ENCODE results near the gene ATP6V0A4.

Gene ATP6V0A4

DNA sequence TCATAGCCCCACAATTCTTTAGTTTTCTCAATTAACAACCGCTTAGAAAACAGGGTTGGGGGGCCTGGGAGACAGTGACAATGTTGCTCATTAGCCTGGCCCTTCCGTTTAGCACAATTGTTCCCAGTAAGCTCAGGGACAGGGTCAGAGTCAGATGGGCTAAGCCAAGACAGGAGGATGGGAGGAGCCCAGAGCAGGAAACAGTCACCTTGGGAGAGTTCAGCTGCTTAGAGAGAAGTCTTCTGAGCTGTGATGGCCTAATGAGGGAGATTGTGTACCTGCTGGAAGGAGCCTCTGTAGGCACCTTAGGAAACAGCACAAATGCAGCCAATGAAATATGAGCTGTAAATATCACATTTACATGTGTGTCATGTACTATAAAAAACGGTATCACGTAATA lies 132.7 kb downstream of the ATP6V0A4 start:
- Histone ChIP-seq H3K4me3 (ENCODE audit: low read depth, low read length) (no peak overlapping the region), H3K27me3 (ENCODE audit: control insufficient read depth, insufficient read depth, low read length) (no peaks in the 10 kb centered on the region), H3K9me3 (ENCODE audit: control insufficient read depth, insufficient read depth, low read length) (no peaks in the 10 kb centered on the region), H3K4me1 (ENCODE audit: control insufficient read depth, insufficient read depth, low read length) (peaks cover 28% of the 10 kb centered on the region), H3K36me3 (ENCODE audit: control insufficient read depth, insufficient read depth, low read length) (no peaks in the 10 kb centered on the region), H3K9ac (ENCODE audit: low read depth, low read length) (no peak overlapping the region)

DNA sequence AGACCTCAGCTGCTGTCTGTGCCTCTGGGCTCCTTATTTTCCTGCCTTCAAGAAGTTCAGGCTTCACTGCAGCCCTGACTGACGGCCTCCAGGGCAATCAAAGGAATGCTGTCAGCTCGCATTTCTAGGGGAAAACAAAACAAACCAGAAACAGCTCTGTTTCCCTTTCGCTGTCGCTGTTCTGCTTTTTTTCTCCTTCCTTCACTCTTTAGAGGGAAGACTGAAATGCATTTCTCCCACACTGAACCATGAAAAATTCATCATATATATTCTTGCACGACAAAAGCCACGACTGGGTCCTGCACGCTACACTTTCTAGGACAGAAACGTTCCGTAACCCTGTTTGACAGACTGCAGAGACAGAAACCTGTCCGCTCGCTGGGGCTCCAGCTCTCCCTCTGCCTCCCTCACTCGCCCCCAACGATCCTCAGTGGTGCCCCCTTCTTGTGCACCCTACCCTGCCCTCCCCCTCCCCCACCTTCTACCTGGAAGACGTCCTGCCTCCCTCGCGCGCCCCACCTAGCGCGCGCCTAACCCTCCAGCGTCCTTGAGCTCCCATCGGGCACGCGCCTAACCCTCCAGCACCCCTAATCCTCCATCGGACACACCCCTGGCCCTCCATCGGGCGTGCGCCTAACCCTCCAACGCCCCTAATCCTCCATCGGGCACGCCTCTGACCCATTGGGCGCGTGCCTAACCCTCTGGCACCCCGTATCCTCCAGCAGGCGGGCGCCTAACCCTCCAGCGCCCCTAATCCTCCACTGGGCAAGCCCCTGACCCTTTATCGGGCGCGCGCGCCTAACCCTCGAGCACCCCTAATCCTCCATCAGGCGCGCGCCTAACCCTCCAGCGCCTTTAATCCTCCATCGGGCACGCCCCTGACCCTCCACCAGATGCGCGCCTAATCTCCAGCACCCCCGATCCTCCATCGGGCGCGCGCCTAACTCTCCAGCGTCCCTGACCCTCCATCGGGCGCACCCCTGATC lies 134.0 kb downstream of the ATP6V0A4 start:
- H3K4me3 ChIP-seq (ENCODE audit: low read depth, low read length), result peak overlapping the region; percentile 57
- H3K9me3 ChIP-seq (ENCODE audit: control insufficient read depth, insufficient read depth, low read length), result no peaks in the 10 kb centered on the region
- H3K27me3 ChIP-seq (ENCODE audit: control insufficient read depth, insufficient read depth, low read length), result no peaks in the 10 kb centered on the region
- H3K4me1 ChIP-seq (ENCODE audit: control insufficient read depth, insufficient read depth, low read length), result peaks cover 25% of the 10 kb centered on the region
- H3K9ac ChIP-seq (ENCODE audit: low read depth, low read length), result peak overlapping the region; percentile 63
- no peaks in the 10 kb centered on the region for H3K36me3 ChIP-seq (ENCODE audit: control insufficient read depth, insufficient read depth, low read length)

DNA sequence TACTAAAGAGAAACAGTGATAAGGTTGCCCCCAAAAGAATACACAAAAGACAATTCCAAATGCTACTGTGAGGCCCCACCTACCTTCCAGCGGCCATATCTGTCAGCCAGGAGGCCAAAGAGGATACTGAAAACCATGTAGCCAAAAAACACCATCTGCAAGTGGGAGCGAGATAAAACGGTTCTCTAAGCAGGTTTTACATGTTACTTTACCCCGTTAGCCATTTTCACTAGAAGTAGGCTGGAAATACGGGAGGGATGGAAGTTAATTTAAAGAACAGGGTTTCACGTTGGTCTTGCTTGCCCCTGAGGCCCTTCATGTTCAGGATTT lies 135.0 kb downstream of the ATP6V0A4 start:
- Histone ChIP-seq H3K27me3 (ENCODE audit: control insufficient read depth, insufficient read depth, low read length) (no peaks in the 10 kb centered on the region), H3K4me3 (ENCODE audit: low read depth, low read length) (no peak overlapping the region), H3K36me3 (ENCODE audit: control insufficient read depth, insufficient read depth, low read length) (no peaks in the 10 kb centered on the region), H3K9me3 (ENCODE audit: control insufficient read depth, insufficient read depth, low read length) (no peaks in the 10 kb centered on the region), H3K9ac (ENCODE audit: low read depth, low read length) (no peak overlapping the region), H3K4me1 (ENCODE audit: control insufficient read depth, insufficient read depth, low read length) (peaks cover 22% of the 10 kb centered on the region)

DNA sequence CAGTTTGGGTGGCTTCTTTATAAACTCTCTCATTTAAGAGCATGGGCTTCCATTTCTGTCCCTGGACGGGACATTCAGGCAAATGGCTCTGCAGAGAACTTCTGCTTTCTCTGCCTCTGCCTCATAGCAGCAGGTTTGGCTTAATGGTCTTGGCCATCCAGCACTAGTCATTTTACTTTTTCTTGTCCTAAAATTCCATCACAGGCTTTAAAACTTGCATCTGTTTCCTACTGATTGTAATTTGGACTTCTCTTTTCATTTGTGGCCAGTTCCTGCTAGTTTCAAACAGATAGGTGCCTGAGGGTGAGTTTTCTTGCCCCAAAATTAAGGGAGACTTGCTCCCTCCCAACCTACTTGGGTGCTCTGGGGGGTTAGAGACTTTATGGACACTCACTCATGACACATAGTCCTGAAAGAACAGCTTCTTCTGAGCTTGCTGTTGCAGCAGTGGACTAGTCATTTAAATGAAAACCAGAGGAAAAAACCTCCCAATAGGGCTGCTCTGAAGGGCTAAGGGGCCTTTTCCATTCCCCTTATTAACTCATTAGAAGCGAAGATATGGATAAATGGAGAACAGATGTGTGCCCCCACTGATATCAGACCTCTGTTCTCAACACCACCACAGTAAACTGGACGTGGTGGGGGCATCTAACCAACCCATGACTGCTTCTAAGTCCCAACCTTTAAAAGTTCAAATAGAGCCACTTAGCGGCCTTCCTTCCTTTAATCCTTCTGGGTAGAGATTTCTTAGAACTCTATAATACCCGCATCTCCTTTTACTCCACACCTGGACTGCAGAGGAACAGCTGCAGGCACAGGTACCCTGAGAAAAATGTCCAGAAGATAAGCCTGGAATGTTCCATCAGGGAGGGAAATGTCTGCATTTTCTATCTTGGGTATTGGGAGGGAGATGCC lies 135.7 kb downstream of the ATP6V0A4 start:
- H3K9me3 ChIP-seq (ENCODE audit: control insufficient read depth, insufficient read depth, low read length), result no peaks in the 10 kb centered on the region
- H3K4me1 ChIP-seq (ENCODE audit: control insufficient read depth, insufficient read depth, low read length), result peaks cover 16% of the 10 kb centered on the region
- H3K36me3 ChIP-seq (ENCODE audit: control insufficient read depth, insufficient read depth, low read length), result no peaks in the 10 kb centered on the region
- H3K27me3 ChIP-seq (ENCODE audit: control insufficient read depth, insufficient read depth, low read length), result no peaks in the 10 kb centered on the region
- no peak overlapping the region for H3K4me3 ChIP-seq (ENCODE audit: low read depth, low read length)
- no peak overlapping the region for H3K9ac ChIP-seq (ENCODE audit: low read depth, low read length)

DNA sequence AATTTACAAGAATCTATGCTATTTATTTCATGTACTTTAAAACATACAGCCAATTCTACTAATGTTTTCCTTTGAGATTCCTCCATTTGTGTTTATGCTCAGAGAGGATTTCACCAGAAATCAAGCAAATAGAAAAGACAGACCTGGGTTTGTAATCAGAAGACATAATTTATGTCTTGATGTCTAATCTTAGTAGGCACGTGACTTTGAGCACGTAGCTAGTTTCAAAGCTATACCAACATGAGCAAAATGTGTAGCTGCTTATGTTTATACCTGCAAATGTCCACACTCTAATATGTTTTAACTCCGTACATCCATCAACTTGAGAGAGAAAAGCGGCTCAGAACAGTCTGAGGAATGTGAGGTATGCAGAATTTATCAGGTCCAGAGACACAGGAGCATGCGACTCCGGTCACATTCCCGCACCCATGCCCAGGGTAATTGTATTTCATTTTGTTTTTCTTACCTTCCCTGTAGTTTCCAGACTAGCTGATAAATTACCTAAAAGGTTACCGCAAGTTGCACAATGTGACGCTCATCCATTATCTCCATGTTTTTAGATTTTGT lies 136.8 kb downstream of the ATP6V0A4 start:
- Histone ChIP-seq H3K9ac (ENCODE audit: low read depth, low read length) (no peak overlapping the region), H3K9me3 (ENCODE audit: control insufficient read depth, insufficient read depth, low read length) (no peaks in the 10 kb centered on the region), H3K4me1 (ENCODE audit: control insufficient read depth, insufficient read depth, low read length) (peaks cover 15% of the 10 kb centered on the region), H3K36me3 (ENCODE audit: control insufficient read depth, insufficient read depth, low read length) (no peaks in the 10 kb centered on the region), H3K4me3 (ENCODE audit: low read depth, low read length) (no peak overlapping the region), H3K27me3 (ENCODE audit: control insufficient read depth, insufficient read depth, low read length) (no peaks in the 10 kb centered on the region)

DNA sequence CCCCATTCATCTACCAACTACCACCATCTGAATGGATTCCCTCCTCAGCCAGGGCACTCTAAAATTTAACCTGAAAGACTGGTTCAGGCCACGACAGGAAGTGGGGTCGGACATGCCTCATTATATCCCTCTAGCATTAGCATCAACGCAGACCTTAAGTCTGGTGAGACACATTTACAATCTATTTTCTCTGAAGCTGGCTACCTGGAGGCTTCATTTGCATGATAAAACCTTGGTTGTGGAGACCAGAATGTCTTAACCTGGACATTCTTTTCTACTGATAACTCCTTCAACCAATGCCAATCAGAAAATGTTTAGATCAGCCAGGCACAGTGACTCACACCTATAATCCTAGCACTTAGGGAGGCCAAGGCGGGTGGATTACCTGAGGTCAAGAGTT lies 139.1 kb downstream of the ATP6V0A4 start:
- Histone ChIP-seq H3K36me3 (ENCODE audit: control insufficient read depth, insufficient read depth, low read length) (no peaks in the 10 kb centered on the region), H3K4me3 (ENCODE audit: low read depth, low read length) (no peak overlapping the region), H3K9ac (ENCODE audit: low read depth, low read length) (no peak overlapping the region), H3K27me3 (ENCODE audit: control insufficient read depth, insufficient read depth, low read length) (no peaks in the 10 kb centered on the region), H3K4me1 (ENCODE audit: control insufficient read depth, insufficient read depth, low read length) (peaks cover 10% of the 10 kb centered on the region), H3K9me3 (ENCODE audit: control insufficient read depth, insufficient read depth, low read length) (no peaks in the 10 kb centered on the region)

DNA sequence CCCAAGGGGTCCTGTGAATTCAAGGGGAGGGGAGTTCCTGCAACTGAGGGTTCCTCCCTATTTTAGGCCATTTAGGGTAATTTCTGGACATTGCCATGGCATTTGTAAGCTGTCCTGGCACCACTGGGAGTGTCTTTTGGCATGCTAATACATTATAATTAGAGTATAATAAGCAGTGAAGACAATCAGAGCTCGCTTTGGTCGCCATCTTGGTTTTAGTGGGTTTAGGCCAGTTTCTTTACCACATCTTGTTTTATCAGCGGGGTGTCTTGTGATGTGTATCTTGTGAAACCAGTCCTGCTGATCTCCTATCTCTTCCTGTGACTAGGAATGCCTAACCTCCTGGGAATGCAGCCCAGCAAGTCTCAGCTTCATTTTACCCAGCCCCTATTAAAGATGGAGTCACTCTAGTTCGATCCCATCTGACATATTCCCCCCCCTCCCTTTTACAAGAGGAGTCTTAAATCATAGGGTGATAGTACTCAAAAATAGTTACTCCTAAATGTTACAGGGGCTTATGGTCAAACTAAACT lies 140.1 kb downstream of the ATP6V0A4 start:
- Histone ChIP-seq H3K27me3 (ENCODE audit: control insufficient read depth, insufficient read depth, low read length) (no peaks in the 10 kb centered on the region), H3K4me3 (ENCODE audit: low read depth, low read length) (no peak overlapping the region), H3K36me3 (ENCODE audit: control insufficient read depth, insufficient read depth, low read length) (no peaks in the 10 kb centered on the region), H3K4me1 (ENCODE audit: control insufficient read depth, insufficient read depth, low read length) (peaks cover 3% of the 10 kb centered on the region), H3K9me3 (ENCODE audit: control insufficient read depth, insufficient read depth, low read length) (no peaks in the 10 kb centered on the region), H3K9ac (ENCODE audit: low read depth, low read length) (no peak overlapping the region)

DNA sequence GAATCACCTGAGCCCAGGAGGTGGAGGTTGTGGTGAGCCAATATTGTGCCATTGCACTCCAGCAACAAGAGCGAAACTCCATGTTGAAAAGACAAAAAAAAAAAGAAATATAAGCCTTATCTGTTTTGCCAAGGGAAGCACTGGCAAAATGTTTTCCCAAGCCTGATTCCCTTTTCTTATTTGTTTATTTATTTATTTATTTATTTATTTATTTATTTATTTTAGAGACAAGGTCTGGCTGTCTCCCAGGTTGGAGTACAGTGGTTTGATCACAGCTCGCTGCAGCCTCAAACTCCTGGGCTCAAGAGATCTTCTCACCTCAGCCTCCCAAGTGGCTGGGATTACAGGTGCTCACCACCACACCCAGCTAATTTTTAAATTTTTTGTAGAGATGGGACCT lies 141.0 kb downstream of the ATP6V0A4 start:
- Histone ChIP-seq H3K9me3 (ENCODE audit: control insufficient read depth, insufficient read depth, low read length) (no peaks in the 10 kb centered on the region), H3K4me3 (ENCODE audit: low read depth, low read length) (no peak overlapping the region), H3K27me3 (ENCODE audit: control insufficient read depth, insufficient read depth, low read length) (no peaks in the 10 kb centered on the region), H3K36me3 (ENCODE audit: control insufficient read depth, insufficient read depth, low read length) (no peaks in the 10 kb centered on the region), H3K9ac (ENCODE audit: low read depth, low read length) (no peak overlapping the region), H3K4me1 (ENCODE audit: control insufficient read depth, insufficient read depth, low read length) (no peaks in the 10 kb centered on the region)
